GM19240 (cell line): ENCODE results near the gene HIF3A.

Experiments
- DNase-seq: peaks from one replicate; pipeline ENCODE4 v3.0.0; 2011; ENCODE audit warnings: low spot score; ENCODE audit not compliant: insufficient read length

The HIF3A gene

DNA sequence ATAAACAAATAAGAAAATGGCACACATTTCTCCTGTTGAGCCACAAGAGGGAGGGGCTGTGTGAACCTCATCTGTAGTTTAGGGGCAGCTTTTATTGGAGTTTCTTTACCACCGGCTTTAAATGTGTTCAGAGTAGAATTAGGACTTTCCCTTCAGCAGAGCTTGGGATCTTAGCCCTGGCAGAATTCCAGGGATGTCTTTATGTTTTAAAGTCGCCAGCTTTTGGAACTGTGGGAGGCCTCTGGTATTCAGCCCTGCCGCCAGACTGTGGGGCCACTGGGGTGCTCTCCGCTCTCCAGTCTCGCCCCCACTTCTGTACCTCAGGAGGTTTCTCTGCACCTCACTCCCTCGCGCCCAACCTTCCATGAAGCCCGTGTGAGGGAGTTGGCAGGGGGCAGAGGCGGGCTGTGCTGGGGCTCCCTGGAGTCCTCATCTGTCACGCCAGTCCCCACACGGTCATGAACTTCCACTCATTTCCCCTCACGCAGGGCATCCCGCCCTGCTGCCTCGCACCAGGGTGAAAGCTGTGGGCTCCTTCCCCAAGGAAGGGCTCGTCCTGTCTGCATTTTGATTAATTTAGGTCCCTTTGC, 85.0 kb downstream of the HIF3A start:
- DNase-seq = no peak

DNA sequence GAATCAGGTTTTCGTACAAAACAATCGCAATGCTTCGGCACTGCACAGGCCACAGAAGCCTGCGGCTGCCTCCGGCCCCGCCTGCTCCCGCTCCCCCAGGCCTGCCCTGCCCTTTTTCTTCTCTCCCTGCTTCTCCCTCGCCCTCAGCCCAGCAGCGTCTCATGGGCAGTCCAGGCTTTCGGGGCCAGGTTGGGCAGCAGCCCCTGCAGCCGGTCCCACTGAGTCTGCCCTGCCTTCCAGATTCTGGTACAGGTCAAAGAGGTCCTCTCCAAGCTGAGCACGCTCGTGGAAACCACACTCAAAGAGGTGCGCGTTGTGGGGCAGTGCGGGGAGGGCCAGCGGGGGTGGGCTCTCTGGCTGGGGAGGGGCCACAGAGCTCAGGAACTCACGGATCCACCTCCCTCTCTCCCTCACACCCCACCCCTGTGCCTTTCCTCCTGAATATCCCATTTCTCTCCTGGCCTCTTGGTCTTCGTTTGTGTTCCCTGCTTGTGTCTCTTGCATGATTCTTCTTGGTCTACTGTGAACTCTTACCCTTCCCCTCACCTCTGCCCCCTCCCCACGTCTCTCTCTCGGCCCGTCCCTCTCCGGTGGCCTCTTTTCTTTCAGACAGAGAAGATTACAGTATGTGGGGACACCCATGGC, 86.5 kb downstream of the HIF3A start:
- no peak for DNase-seq

DNA sequence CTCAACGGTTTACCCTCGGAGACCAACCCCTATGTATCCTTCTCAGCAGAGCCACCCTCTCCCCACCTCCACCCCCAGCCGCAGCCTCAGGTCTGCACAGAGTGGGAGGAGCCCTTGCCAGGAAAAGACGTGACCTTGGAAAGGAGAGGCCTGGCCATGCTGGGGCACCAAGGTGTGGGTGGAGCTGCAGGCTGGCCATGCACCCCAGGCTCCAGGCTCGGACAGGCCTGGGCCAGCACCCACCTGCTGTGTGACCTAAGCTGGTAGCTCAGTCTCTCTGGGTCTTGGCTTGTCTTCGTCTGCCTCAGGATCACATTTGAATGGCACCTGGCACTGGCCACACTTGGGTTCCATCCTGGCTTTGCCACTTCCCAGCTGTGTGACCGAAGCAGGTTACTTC, 87.0 kb downstream of the HIF3A start:
- DNase-seq = no peak

DNA sequence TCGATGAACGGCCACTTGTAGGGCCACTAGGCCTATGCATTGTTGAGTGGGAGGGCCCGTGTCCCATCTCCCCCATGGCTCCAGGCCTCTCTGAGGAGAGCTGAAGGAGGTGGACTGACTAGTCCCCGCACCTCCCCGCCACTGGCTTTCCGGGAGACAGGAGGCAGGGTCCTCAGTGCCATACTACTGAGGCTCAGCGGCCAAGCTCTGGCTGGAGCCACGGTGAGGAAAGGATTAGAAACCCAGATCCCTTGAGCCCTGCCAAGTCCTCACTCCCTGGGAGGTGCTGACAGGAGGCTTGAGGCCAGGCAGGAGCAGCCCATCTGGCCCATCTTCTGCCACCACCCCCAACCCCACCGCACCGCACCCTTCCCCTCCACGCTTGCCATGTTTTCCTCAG, 87.6 kb downstream of the HIF3A start:
- no peak for DNase-seq

DNA sequence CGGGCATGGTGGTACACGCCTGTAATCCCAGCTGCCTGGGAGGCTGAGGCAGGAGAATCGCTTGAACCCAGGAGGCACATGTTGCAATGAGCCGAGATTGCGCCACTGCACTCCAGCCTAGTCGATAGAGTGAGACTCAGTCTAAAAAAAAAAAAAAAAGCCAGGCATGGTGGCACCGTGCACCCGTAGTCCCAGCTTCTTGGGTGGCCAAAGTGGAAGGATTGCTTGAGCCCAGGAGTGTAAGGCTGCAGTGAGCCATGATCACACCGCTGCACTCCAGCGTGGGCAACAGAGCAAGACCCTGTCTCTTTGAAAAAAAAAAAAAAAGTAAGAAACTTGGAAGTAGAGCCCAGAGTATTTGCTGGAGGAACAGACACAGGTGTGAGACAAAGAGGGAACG, 88.8 kb downstream of the HIF3A start:
- no peak for DNase-seq

DNA sequence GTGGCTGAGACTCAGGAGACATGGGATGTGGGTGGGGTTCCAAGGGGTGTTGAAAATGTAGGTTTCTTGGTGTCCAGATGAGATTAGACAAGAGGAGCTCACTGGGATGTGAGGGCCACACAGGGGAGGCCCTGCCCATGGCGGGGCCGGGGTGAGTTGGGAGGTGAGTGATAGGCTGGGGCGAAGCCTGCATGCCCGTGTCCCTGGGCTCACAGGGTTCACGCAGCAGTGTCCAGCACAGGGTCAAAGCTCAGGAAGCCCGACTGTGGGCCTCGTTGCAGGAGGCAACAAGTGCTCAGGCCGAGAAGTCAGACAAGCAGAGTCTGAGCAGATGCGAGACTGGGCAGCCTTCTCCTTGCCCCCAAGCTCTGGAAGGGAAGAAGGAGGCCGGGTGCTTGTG, 89.3 kb downstream of the HIF3A start:
- no peak for DNase-seq

DNA sequence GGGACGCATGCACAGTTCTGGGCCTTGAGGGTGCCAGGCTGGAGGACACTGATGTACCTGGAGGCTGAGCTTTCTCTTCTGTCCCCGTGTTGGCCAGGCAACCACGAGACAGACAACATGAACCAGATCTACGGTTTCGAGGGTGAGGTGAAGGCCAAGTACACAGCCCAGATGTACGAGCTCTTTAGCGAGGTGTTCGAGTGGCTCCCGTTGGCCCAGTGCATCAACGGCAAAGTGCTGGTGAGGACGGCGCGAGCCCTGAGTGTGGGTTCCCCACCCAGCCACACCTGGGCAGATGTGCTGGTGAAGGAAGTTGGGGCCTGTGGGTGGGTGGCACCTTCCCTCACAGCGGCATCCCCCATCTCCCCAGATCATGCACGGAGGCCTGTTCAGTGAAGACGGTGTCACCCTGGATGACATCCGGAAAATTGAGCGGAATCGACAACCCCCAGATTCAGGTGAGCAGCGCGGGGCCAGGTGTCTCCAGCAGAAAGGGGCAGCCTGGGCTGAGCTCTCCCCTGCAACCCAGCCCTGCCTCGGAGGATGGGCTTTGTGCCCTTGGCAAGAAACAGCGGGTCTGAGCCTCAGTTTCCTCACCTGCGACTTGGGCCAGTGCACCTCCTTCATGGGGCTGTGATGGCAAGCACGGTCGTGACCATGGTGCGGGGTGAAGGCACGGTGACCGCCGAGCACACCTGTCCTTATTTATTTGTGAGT, 90.3 kb downstream of the HIF3A start:
- no peak for DNase-seq

DNA sequence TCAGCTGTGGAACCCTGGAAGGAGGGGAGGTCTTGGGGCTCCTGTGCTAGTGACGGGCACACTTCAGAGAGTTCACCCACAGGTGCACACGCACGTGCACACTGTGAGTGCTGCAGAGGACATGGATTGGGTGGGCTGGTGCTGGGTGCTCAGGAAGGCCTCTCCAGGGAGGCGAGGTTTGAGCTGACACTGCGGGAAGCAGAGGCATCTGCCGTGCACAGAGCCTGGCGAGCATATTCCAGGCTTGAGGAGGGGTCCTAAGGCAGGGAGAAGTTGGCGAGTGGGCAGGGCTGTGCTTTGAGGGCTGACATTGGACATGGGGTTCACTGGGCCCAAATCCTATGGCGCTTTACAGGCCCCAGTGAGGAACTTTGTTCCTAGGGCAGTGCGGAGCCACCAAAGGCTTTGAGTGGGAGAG, 90.9 kb downstream of the HIF3A start:
- DNase-seq = no peak

DNA sequence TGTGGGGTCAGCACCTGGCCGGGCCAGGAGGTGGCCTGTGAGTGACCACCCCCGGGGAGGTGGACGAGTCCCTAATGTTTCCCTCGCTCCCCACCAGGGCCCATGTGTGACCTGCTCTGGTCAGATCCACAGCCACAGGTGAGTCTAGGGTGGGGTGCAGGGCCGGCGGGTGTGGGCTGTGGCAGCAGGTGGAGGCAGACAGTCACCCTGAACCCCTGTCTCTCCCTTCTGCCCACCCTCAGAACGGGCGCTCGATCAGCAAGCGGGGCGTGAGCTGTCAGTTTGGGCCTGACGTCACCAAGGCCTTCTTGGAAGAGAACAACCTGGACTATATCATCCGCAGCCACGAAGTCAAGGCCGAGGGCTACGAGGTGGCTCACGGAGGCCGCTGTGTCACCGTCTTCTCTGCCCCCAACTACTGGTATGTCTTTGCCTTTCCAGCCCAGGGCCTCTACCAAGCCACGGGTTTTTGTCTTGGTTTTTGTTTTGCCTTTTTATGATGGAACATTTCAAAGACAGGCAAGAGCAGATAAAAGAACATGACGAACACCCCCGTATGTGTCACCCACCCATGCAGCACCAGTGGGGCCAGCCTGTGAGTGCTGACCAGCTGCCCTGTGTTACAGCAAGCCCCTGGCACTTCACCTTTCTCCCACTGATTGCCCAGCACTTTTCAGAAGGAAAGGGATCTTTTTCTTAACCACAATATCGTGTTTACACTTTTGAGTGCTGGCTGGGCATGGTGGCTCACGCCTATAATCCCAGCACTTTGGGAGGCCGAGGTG, 91.7 kb downstream of the HIF3A start:
- DNase-seq = no peak

DNA sequence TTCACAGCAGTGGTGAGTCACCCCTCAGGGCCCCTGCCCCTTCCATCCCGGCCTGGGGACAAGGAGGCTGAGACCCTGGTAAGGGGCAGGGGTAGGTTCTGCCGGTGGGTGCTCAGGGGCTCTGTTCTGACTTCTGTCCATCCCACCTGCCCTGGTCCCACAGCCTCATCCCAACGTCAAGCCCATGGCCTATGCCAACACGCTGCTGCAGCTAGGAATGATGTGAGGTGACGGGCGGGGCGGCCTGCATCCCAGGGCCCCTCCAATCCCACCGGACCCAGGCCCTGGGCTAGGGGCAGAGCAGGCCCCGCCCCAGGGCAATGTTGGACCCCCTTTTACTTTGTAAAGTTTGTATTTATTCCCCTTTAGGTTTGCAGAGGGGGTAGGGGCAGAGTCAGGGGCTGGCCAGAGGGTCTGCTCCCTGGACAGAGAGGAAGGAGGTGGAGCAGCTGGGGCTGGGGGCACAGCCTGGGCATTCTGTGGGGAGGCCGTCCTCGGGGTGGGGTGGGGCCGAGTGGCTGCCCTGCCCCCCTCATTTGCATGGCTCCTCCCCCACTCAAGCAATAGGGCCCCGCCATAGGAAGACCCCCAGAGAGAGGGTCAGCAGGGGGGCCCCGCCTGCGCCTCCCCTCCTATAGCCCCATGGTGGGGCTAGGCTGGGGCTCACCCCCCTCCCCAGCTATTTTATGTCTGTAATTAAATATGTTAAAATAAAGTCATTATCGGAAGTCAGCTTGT, 93.4 kb downstream of the HIF3A start:
- DNase-seq = no peak

DNA sequence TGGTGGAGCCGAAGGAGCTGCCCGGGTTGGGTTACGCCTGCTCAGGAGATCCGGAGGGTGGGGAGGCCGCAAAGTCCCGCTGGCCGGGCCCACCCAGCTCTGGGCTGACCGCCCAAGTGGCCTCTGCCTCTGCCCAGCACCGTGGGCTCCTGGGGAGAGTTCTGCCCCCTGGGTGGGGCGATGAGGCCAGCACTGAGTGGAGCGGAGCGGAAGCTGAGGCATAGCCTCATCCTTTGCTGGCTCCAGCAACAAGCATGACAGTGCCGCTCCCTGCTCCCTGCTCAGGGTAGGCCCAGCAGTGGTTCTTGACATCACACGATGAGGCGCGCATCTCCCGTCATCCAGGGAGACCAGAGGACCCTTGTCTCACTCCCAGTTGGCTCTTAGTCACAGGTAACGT, 94.0 kb downstream of the HIF3A start:
- no peak for DNase-seq

DNA sequence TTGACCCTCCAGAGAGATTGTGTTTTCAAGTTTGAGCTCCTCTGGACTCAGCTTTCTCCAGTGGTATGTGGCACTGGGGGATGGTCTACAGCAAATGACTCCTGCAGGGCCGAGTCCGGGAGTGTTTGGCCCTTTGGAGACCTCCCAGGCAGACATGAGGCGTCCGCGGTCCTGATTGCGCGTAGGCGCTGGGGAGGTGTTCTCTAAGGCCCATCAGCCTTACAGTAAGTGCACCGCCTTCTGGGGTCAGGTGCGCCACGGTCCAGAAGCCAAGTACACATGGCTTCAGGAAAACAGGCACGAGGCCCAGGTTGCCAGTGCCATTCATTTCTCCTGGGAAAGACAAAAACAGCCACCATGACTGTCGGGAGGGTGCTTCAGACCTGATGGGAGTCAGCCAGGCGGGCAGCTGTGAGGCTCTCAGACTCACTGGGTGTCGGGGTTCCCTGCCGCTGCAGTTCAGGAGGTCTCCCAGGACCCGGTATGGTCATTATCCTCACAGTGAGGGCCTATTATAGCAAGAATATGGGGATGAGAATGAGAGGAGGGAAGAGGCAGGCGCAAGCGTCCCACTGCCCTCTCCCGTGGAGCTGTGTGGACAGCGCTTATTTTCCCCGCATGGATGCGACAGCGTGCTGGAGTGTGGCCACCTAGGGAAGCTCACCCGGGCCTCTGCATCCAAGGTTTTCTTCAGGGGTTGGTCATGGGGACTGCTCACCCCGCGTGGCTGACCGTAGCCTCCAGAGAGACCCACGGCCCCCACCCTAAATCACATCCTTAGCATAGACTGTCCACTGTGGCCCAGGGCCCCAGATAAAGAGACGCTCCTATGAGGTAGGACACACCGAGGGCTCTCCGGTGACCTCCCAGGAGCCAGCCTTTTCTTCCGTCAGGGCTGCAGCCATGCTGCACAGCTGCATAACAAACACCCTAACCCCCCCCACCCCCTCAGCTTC, 94.7 kb downstream of the HIF3A start:
- no peak for DNase-seq

DNA sequence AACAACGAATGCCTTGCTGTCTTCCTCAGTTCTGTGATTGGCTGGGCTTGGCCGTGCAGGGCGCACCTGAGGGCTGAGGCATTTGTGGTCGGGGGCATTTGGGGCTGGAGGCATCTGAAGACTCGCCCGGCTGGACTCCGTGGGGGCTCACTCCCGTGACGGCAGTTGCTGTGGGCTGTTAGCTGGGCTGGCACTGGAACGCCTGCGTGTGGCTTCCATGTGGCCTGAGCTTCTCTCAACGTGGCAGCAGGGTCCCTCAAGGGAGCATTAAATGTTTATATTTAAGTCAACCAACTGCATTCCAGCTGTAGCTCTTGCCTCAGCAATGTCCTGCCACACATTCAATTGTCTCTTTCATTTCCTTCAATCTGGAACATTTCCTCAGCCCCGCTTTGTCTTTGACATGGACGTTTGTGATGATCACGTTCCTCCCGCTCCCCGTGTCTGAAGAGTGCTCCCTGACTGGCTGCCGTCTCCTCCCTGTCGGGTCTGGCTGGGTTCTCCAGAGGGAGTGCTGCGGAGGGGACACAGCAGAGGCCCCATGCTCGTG, 95.5 kb downstream of the HIF3A start:
- no peak for DNase-seq

DNA sequence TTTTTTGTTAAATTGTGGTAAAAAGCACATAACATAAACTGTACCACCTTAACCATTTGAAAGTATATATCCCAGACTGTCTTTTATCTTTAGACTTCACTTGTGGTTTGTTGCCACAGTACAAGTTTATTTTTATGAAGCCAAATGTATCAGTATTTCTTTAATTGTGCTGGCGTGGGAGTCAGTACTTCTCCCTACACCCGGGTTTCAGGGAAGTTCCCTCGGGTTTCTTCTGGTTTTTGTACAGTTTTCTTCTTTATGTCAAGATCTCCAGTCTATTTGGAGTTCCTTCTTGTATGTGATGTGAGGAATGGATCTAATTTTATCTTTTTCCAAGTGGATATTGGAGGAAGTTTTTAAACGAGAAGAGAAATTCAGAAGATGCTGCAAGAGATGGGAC, 96.0 kb downstream of the HIF3A start:
- no peak for DNase-seq
